HG03066 (cell line): ENCODE results near the gene MED9.
"Not testable (repeated sequence)": the region's sequence is repeated elsewhere in the genome, so short reads cannot be mapped to it uniquely, and the experiment has no call there.

ENCODE experiments used
- ATAC-seq: cut with Tn5 transposase; IDR thresholded peaks from one replicate; pipeline ENCODE4 v1.9.1; 2021; ENCODE audit warnings: low read depth; ENCODE audit not compliant: unreplicated experiment

MED9 gene, protein sequence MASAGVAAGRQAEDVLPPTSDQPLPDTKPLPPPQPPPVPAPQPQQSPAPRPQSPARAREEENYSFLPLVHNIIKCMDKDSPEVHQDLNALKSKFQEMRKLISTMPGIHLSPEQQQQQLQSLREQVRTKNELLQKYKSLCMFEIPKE

GRCh38 chr17:17476865-17477467 is at the start of gene MED9:
Gene MED9 (plus strand): TSS chr17:17477000. CDS start chr17:17477042, 42 bp downstream.
- peak; percentile 83 for ATAC-seq

GRCh38 chr17:17429222-17429621 is 47.6 kb upstream of the MED9 start:
- no peak for ATAC-seq

- ATAC-seq: not testable (repeated sequence)
These were observed 45.9 kb upstream of the MED9 start for GRCh38 chr17:17430924-17431323.

GRCh38 chr17:17431605-17432004 is 45.2 kb upstream of the MED9 start:
- no peak for ATAC-seq

DNA sequence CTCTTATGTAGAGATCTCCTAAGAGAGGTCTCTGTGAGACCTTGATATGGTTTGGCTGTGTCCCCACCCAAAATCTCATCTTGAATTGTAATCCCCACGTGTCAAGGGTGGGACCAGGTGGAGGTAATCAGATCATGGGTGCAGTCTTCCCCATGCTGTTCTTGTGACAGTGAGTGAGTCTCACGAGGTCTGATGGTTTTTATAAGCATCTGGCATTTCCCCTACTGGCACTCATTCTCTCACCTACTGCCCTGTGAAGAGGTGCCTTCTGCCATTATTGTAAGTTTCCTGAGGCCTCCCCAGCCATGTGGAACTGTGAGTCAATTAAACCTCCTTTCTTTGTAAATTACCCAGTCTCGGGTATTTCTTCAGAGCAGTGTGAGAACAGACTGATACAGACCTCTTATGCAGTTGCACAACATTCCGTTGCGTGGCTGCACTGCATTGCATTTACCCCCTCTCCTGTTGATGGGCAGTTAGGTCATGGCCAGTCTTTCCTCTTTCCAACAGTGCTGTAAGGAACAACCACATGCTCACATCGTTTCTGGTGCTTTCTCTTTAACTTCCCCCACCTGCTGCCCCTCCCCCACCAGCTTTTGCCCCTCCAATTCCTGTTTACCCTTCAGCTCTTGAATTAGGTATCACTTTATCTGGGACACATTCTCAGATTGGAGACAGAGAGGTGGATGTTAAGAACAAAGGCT is 43.6 kb upstream of the MED9 start:
- no peak for ATAC-seq

DNA sequence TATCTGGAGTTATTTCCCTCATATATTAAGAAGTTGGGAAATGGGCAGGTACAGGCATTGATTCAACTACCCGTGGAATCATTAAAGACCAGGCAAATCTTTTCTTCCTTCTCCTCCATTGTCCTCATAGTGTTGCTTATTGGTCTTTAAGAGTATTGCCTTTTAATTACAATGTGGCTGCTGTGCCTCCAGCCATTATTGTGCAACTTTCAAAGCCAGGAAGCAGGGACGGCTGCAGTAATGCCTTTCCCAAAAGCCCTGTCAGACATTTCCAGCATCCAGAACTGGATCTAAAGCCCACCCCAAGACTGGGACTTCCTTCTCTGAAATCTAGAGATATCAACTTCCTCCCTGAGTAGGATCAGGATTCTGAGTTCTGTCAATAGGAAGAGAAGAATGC is 42.3 kb upstream of the MED9 start:
- ATAC-seq: no peak

DNA sequence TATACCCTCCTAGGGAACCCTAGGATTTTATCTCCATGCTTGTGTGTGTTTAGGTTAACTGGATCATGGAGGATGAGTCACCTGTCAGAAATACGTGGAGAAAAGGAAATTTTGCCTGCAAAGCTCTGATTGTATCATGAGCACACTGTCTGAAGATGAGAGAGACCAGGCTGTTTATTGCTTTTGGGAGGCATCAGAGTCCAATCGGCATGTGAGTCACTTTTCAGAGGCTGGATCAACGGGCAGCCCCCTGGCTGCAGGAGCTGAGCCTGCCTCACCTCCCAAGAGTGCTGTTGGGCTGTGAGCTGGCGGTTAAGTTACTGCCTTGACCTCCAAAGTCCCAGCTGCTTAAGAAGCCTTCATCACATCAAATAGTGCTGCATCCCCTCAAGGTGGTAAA is 41.5 kb upstream of the MED9 start:
- ATAC-seq: no peak

GRCh38 chr17:17437461-17437860 is 39.3 kb upstream of the MED9 start:
- ATAC-seq: no peak

- ATAC-seq: no peak
These were observed 38.9 kb upstream of the MED9 start for GRCh38 chr17:17437893-17438292.

GRCh38 chr17:17440010-17440843 is 36.6 kb upstream of the MED9 start:
- no peak for ATAC-seq

DNA sequence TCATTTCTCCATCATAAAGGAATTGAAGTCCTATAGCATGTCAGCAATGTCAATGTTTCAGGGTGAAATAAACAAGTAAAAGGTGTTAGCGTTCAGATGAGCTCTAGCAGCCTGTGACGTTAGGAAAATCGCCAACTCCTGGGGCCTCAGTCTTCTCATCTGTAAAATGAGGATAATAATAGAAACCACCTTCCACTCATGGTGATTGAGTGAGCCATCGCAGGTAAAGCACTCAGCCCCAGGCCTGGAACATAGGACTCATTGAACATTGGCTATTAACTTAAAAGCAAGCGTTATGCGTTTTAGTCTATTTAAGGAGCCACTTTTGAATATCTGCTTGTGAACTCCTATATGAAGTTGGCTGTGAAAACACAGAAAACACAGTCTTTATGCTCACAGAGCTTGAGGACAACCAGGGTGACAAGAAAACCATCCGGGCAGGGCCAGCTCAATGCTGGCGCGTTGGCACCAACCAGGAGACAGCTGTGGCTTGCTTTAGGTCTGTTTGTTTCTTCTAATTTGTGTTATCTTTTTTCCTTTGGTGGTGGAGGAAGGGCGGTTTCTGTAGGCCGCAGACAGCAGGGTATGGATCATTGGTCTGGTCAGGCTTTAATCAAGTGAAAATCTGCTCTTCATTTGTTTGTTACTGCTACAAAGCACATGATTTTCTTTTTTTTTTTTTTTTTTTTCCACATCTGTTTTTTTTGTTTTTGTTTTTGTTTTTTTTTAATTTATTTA is 35.7 kb upstream of the MED9 start:
- no peak for ATAC-seq

GRCh38 chr17:17443173-17443572 is 33.6 kb upstream of the MED9 start:
- ATAC-seq: no peak

DNA sequence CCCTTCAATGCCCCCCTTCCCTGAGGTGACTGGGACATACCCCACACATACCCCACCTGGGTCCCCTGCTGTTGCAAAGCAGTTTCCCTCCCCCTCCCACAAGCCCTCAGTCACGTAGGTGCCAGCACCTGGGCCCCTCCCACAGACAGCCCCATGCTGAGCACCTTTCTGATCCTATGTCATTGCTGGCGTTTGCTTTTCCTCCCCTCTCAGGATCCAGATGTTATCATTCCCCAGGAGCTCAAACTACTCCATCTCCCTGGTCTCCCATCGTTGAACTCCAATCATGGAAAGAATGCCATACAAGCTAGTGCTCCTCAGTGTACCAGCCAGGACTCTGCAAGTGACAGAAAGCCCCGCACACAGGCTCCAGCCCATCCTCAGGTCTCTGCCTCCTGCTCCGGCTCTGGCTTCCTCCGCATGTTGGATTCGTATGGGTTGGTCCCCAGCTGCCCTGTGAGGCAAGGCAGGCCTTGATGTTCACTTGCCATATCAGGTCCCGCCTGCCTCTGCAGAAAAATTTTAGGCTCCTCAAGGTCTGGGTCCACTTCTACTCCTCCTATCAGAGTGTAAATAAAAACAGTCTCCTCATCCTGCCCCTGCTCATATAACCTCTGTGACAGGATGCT is 31.4 kb upstream of the MED9 start:
- ATAC-seq: no peak

GRCh38 chr17:17445925-17446665 is 30.7 kb upstream of the MED9 start:
- ATAC-seq: no peak

- no peak for ATAC-seq
These were observed 30.1 kb upstream of the MED9 start for GRCh38 chr17:17446666-17447155.

DNA sequence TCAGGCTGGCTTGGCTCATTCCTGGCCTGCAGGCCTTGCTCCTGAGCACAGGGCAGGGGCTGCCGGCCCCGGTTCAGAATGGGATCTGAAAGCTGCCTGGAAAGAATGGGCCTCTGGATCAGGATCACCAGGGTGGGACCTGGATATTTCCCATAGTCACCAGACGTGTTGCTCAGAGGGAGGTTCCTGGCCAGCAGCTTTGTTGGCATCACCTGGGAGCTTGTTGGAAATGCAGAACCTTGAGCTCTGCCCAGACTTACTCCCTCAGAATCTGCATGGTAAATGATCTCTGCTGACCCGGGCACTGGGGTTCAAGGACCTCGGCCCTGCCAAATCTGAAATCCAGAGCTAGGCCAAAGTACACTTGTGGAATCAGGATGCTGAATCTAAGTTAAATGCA is 29.5 kb upstream of the MED9 start:
- no peak for ATAC-seq

DNA sequence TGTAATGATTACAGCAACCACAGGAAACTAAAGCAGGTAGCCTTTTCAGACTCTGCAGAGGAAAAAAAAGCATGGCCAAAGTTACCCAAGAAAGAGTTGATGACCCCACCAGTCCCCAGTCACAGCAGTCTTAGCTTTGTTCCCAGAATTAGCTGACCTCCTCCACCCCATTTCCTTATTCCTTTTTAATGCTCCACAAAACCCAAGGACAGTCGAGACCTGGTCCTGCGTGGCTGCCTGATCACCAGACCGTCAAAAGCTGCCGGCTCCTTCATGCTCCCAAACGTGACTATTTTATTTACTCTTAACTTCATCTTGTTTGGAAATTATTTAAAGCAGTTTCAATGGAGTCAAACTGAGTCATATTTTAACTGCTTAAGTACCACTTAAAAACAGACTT is 28.7 kb upstream of the MED9 start:
- ATAC-seq: no peak

- ATAC-seq: no peak
These were observed 28.1 kb upstream of the MED9 start for GRCh38 chr17:17448723-17449122.

DNA sequence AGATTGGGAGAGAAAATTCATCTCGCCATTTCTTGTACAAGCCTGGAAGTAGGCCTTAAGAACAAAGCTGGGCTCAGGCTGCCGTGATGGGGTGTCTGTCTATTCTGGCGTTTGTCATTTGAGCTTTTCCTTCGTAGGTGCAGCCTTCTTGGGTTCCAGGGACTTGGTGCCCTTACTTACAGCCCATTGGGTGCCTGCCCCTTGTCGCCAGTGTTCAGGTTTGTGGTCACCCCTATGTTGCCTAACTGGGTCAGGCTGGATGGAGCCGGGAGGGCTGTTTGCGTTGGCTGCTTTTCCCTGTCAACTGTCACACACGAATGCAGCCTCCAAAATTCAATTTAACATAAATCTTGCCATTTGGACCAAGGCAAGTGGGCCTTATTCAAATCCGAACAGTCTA is 23.7 kb upstream of the MED9 start:
- ATAC-seq: no peak
